NCI-H2107 (cell line): ENCODE measurements around the gene MYL9.

ENCODE experiments used
- DNase-seq: peaks from one replicate; lab custom pipeline; 2025; lab: John Stamatoyannopoulos, UW

Gene MYL9

GRCh38 chr20:36582821-36583220 is 41.5 kb downstream of the MYL9 start:
- DNase-seq: no peak

- DNase-seq: no peak
These were observed 42.7 kb downstream of the MYL9 start for GRCh38 chr20:36584018-36584481.

GRCh38 chr20:36585410-36586125 is 44.2 kb downstream of the MYL9 start:
- no peak for DNase-seq

- DNase-seq: no peak
These were observed 46.2 kb downstream of the MYL9 start for GRCh38 chr20:36587388-36588070.

GRCh38 chr20:36591281-36591680 is 50.0 kb downstream of the MYL9 start:
- DNase-seq: no peak

GRCh38 chr20:36591854-36592641 is 50.7 kb downstream of the MYL9 start:
- no peak for DNase-seq

- DNase-seq: no peak
These were observed 52.1 kb downstream of the MYL9 start for GRCh38 chr20:36593347-36593929.

GRCh38 chr20:36599912-36600345 is 58.6 kb downstream of the MYL9 start:
- DNase-seq: no peak
